HG02973 (cell line): ENCODE measurements around the gene SENP6.
"Not testable (repeated sequence)": the region's sequence is repeated elsewhere in the genome, so short reads cannot be mapped to it uniquely, and the experiment has no call there.

Experiments
- ATAC-seq: cut with Tn5 transposase; IDR thresholded peaks from one replicate; pipeline ENCODE4 v1.9.1; 2021; ENCODE audit warnings: moderate library complexity; ENCODE audit not compliant: unreplicated experiment

SENP6 gene

GRCh38 chr6:75605635-75606034, 4.0 kb downstream of the SENP6 start:
- ATAC-seq, result no peak

GRCh38 chr6:75608304-75608703, 6.6 kb downstream of the SENP6 start:
- no peak for ATAC-seq

DNA sequence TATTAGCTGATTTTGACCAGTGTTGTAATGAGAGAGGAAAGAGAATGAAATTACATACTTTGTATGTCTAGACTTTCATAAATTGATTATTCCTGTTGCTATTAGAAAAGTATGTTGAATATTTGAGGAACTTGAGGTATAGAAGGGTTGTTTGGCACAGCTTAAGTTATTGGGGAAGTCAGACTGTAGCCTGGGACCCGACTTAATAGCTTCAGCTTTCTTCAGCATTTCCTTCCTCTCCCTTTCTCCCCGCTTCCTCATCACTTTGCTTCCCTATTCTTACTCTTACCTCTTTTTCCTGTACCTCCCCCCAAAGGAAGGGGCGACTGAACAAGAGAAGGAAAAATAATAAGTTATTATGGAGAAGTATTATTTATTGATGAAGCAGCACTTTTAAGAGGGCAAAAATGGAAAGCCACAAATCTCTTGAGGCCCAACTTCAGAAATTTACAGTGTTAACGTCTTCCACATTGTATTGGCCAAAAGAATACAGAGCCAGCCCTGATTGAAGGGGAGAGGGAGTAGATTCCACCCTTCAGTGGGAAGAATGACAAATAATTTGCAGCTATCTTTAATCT, 7.4 kb downstream of the SENP6 start:
- no peak for ATAC-seq

GRCh38 chr6:75609639-75610590, 8.2 kb downstream of the SENP6 start:
- no peak for ATAC-seq

DNA sequence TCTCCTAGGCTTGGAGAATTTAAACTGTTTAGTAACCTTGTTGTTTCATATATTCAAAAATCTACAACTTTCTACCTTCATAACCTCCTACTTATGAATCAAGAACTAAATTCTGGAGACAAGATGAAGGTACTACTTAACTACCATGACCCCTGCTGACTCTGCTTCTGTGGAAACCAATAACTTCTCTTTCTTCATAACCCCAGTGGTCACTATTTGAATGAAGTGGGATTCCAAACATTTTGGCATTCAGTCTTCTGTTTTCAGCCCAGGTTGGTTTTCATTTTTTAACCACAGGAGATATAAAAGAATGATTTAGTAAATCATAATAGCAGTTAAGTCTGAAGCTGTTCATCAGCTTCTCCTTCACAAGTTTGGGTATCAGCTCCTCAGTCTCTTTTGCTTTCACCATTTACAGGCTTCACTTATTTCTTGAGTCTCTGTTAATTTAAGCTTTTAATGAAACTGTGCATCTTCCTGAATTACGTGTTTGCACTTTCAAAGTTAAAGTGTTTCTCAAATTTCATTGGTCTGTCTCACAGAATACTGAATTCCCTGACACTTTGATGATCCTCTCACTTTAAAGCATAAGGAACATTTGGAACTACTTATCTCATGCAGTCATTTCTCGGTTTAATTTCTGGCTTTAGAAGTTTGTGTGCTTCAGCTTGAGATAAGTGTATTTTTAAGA, 9.5 kb downstream of the SENP6 start:
- ATAC-seq, result no peak

DNA sequence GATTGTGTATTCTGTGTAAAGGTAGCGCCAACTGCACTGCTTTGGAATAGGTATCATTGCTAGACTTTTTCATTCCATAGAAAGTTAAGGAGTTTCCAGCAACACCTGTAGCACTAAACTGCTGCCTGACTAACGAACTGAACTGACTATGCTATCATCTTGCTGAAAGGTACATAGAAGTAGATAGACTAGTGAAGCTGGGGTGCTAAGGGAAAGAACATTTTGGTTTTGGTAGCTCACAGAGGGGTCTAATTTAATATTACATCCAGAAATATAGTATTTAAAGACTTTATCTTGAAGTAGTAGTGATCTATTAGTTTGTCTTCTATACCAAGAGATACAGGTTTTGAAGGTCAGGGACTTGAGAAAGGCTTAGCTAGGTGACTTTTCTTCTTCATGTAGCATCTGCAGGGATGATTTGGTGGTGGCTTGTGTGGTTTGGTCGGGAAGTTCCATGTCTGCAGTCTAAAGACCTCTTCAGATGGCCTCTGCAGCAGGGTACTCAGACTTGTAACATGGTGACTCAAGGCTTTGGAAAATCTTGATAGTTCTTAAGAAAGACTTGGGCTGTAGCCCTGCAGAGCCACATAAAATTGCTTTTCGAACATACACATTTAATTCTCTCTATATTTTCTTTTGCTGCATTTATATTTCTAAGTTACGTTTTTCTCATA, 10.2 kb downstream of the SENP6 start:
- peak; percentile 40 for ATAC-seq

DNA sequence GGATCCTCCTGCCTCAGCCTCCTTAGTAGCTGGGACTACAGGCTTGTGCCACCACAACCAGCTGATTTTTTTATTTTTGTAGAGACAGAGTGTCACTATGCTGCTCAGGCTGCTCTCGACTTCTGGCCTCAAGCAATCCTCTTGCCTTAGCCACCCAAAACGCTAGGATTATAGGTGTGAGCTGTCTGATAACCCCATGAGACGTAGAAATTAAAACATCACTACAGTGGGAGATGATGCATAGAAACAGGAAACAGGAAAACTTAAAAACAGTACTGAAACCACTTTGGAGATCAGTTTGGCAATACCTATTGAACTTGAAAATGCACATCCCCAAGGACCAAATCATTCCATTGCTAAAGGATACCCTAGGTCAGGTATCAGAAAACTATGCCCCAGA, 10.8 kb downstream of the SENP6 start:
- ATAC-seq, result no peak

- no peak for ATAC-seq
These were observed 11.4 kb downstream of the SENP6 start for GRCh38 chr6:75613056-75613501.

DNA sequence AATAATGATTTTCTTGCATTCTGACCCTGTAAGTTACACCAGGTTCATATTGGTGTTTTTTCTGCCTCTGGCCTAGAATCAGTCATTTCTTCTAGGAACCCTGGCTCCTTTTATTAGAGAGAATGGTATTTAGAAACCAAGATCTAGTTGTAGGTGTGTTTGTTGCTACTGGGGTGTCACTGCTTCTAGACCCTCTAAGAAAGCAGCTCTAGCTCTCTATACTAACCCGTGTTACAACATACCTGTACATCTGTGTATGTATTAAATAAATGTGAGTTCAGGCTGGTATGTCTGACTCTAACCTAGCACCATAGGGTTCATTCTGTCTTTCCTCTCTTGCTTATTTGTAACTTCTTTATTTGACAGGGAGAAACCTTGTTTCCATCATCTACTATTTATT, 16.8 kb downstream of the SENP6 start:
- ATAC-seq, result no peak

GRCh38 chr6:75619230-75619899, 17.7 kb downstream of the SENP6 start:
- ATAC-seq, result no peak

DNA sequence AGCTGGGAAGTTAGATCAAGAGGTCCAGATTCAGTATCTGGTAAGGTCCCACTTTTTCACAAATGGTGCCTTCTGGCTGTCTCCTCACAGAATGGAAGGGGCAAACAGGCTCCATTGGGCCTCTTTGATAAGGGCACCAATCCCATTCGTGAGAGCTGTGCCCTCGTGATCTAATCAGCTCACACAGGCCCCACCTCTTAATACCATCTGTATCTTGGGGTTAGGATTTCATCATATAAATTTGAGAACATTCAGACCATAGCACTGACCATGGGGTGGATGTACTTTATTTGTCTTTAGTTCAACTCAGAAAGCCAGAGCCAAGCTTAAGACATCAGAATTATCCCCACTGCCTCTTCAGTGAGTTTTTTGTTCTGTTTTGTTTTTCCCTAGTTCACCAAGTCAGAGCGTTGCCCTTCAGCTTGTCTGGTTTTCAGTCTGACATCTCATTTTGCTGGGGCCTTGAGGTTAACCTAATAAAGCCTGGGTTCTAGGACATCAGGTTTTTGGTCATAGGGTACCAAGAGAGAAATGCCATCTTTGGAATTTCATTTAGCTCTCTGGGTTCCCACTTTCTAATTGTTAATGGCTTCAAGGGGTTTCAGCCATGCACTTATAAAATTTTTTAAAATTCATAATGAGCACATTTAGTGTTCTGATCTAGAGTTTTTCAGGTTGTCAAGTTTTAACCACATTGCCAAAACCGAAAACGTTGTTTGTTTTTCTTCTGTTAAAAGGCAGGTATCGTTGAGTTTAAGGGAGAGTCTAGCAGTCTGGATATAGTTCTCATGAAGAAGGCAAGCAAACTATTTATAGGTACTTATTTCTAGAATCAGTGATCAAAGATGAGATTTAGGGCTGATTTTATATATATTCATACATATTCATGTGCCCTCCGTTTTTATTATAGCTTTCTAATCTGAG, 19.0 kb downstream of the SENP6 start:
- ATAC-seq, result no peak

- ATAC-seq, result no peak
These were observed 20.2 kb downstream of the SENP6 start for GRCh38 chr6:75621846-75622245.

GRCh38 chr6:75623491-75623890, 21.8 kb downstream of the SENP6 start:
- ATAC-seq, result no peak

GRCh38 chr6:75624335-75624734, 22.7 kb downstream of the SENP6 start:
- no peak for ATAC-seq

- no peak for ATAC-seq
These were observed 23.3 kb downstream of the SENP6 start for GRCh38 chr6:75624988-75625387.

GRCh38 chr6:75626561-75626960, 24.9 kb downstream of the SENP6 start:
- no peak for ATAC-seq

DNA sequence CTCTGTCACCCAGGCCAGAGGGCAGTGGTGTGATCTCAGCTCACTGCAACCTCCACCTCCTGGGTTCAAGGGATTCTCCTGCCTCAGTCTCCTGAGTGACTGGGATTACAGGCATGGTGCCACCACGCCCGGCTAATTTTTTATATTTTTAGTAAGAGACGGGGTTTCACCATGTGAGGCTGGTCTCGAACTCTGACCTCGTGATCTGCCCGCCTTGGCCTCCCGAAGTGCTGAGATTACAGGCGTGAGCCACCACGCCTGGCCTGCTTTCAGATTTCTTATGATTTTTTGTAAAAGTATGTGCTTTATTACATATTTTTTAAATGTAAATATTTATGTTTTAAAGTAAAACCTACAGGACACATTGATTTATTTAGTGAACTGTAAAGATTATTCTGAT, 26.0 kb downstream of the SENP6 start:
- ATAC-seq, result not testable (repeated sequence)

- no peak for ATAC-seq
These were observed 30.4 kb downstream of the SENP6 start for GRCh38 chr6:75631859-75632635.

- ATAC-seq, result no peak
These were observed 31.4 kb downstream of the SENP6 start for GRCh38 chr6:75633045-75633444.
